Thymus (tissue), 11 donors: Measurements from ENCODE around the gene NOTCH2. TPM values are rescaled to one million over a fixed set of nuclear protein-coding genes. Genes with fewer than 3 reads are reported as not detected.

Experiments used
- DNase-seq, 9 donors: peaks; one replicate each; pipeline ENCODE4 v3.0.0-alpha.2; 2013; ENCODE audit warnings: low spot score in 9 of 9, low read depth in 6 of 9, missing footprints in 1 of 9
- H3K27ac ChIP-seq, 2 donors: one replicate each; pipeline ENCODE4 v1.5.1; 2013; ENCODE audit warnings: control low read depth in 1 of 2, low read depth in 1 of 2, low read length in 1 of 2, mild to moderate bottlenecking in 1 of 2, moderate library complexity in 1 of 2
- H3K27me3 ChIP-seq, 2 donors: one replicate each; pipeline ENCODE4 v1.5.1; 2013; ENCODE audit warnings: low read length in 1 of 2; ENCODE audit not compliant: control insufficient read depth in 2 of 2, insufficient read depth in 1 of 2
- H3K36me3 ChIP-seq, 2 donors: one replicate each; pipeline ENCODE4 v1.5.1; 2013; ENCODE audit warnings: low read length in 1 of 2, mild to moderate bottlenecking in 1 of 2, moderate library complexity in 1 of 2; ENCODE audit not compliant: control insufficient read depth in 2 of 2, insufficient read depth in 2 of 2
- H3K4me1 ChIP-seq, 2 donors: one replicate each; pipeline ENCODE4 v1.5.1; 2013; ENCODE audit warnings: low read length in 2 of 2; ENCODE audit not compliant: control insufficient read depth in 2 of 2, insufficient read depth in 2 of 2
- H3K4me3 ChIP-seq, 2 donors: one replicate each; pipeline ENCODE4 v1.5.1; 2013; ENCODE audit warnings: low read length in 2 of 2, control low read depth in 1 of 2, mild to moderate bottlenecking in 1 of 2
- H3K9me3 ChIP-seq, 2 donors: one replicate each; pipeline ENCODE4 v1.5.1; 2013; ENCODE audit warnings: low read length in 1 of 2, mild to moderate bottlenecking in 1 of 2; ENCODE audit not compliant: control insufficient read depth in 2 of 2, insufficient read depth in 1 of 2
- WGBS: extraction: QIAGEN DNeasy Blood & Tissue Kit; methylation state at CpG from one replicate; pipeline ENCODE4 v1.1.7; 2013; 5-methylcytosine and 5-hydroxymethylcytosine counted together
- polyA plus RNA-seq: library from polyadenylated mRNA; stranded (reverse); fragments of 200-250 nt; gene quantifications from one replicate; pipeline ENCODE4 v1.2.3, GENCODE V29; 2013
- total RNA-seq: library from RNA; stranded (reverse); fragments of 120-200 nt; gene quantifications from one replicate; pipeline ENCODE4 v1.2.4, GENCODE V29; 2013
- donor health status: healthy.

The NOTCH2 gene
- total and polyA plus RNA-seq, 2 donors: 13.0 to 23.5 TPM

GRCh38 chr1:119870917-119871596, 198.4 kb downstream of the NOTCH2 start:
- Histone ChIP-seq H3K27ac (no peak overlapping the region), H3K4me1 (peaks cover 0 to 3% of the 10 kb centered on the region in 2 donors), H3K9me3 (no peaks in the 10 kb centered on the region), H3K27me3 (no peaks in the 10 kb centered on the region), H3K4me3 (no peak overlapping the region), H3K36me3 (no peaks in the 10 kb centered on the region)
- DNase-seq: peak; percentile 27 to 79 (median 53)
- WGBS: 57% methylated on average over 20 of the region's 20 CpGs

- Histone ChIP-seq H3K4me3 (no peak overlapping the region), H3K36me3 (no peaks in the 10 kb centered on the region), H3K9me3 (no peaks in the 10 kb centered on the region), H3K27ac (no peak overlapping the region), H3K27me3 (no peaks in the 10 kb centered on the region), H3K4me1 (peaks cover 0 to 3% of the 10 kb centered on the region in 2 donors)
- WGBS: 92% methylated on average over 1 of the region's 1 CpG
- no peak for DNase-seq
These were observed 199.5 kb downstream of the NOTCH2 start for GRCh38 chr1:119869995-119870394.

GRCh38 chr1:119868176-119868575, 201.3 kb downstream of the NOTCH2 start:
- H3K9me3 ChIP-seq: no peaks in the 10 kb centered on the region
- 96% methylated on average over 2 of the region's 2 CpGs for WGBS
- H3K27ac ChIP-seq: no peak overlapping the region
- no peaks in the 10 kb centered on the region for H3K27me3 ChIP-seq
- no peak overlapping the region for H3K4me3 ChIP-seq
- peaks cover 0 to 3% of the 10 kb centered on the region in 2 donors for H3K4me1 ChIP-seq
- H3K36me3 ChIP-seq: no peaks in the 10 kb centered on the region
- DNase-seq: no peak

GRCh38 chr1:119866451-119866850, 203.0 kb downstream of the NOTCH2 start:
- Histone ChIP-seq H3K27ac (no peak overlapping the region), H3K9me3 (no peaks in the 10 kb centered on the region), H3K27me3 (no peaks in the 10 kb centered on the region), H3K36me3 (no peaks in the 10 kb centered on the region), H3K4me3 (no peak overlapping the region), H3K4me1 (peaks cover 0 to 3% of the 10 kb centered on the region in 2 donors)
- WGBS: 93% methylated on average over 3 of the region's 3 CpGs
- DNase-seq: no peak

GRCh38 chr1:119865627-119866026, 203.8 kb downstream of the NOTCH2 start:
- Histone ChIP-seq H3K27me3 (no peaks in the 10 kb centered on the region), H3K4me1 (no peaks in the 10 kb centered on the region), H3K36me3 (no peaks in the 10 kb centered on the region), H3K9me3 (no peaks in the 10 kb centered on the region), H3K27ac (no peak overlapping the region), H3K4me3 (no peak overlapping the region)
- 93% methylated on average over 4 of the region's 4 CpGs for WGBS
- no peak for DNase-seq

- H3K36me3 ChIP-seq: no peaks in the 10 kb centered on the region
- DNase-seq: no peak
- H3K27ac ChIP-seq: no peak overlapping the region
- H3K9me3 ChIP-seq: no peaks in the 10 kb centered on the region
- no peak overlapping the region for H3K4me3 ChIP-seq
- no peaks in the 10 kb centered on the region for H3K27me3 ChIP-seq
- H3K4me1 ChIP-seq: no peaks in the 10 kb centered on the region
These were observed 207.2 kb downstream of the NOTCH2 start for GRCh38 chr1:119862276-119862675.

Other genes starting within 250 kb of the NOTCH2 start
- gene ADAM30, start 173.1 kb downstream of the NOTCH2 start, total RNA-seq: not detected
- gene ADAM30, start 173.1 kb downstream of the NOTCH2 start, polyA plus RNA-seq: not detected
- 19.9 TPM for gene SEC22B, start 106.9 kb upstream of the NOTCH2 start, total RNA-seq
- gene SEC22B, start 106.9 kb upstream of the NOTCH2 start, polyA plus RNA-seq: 22.4 TPM